WTC11 (cell line): Measurements from ENCODE around the gene IPCEF1. TPM values are rescaled to one million over a fixed set of nuclear protein-coding genes. Genes with fewer than 3 reads are reported as not detected.

Experiments
- ATAC-seq: fragments of 200-7000 bp; cut with Tn5 transposase; 2 replicates; pipeline ENCODE4 v1.10.0; 2021; ENCODE audit warnings: mild to moderate bottlenecking, moderate library complexity
- CTCF ChIA-PET: fragments of 300-600 bp; sonication (Branson Sonifier 250); formaldehyde crosslinking; loops from one replicate; lab custom pipeline; 2021; ENCODE audit warnings: antibody characterized with exemption; lab: Charles Lee
- POLR2A ChIA-PET: fragments of 350-600 bp; sonication (Branson Sonifier 250); formaldehyde crosslinking; loops from one replicate; lab custom pipeline; 2021; ENCODE audit warnings: antibody characterized with exemption; lab: Charles Lee
- DNase-seq: peaks from one replicate; pipeline ENCODE4 v3.0.0; 2021; ENCODE audit warnings: low spot score
- H3K27ac Mint-ChIP-seq: 2 replicates; pipeline ENCODE4 v1.8.0; 2021; ENCODE audit warnings: mixed read lengths
- H3K27me3 Mint-ChIP-seq: 2 replicates; pipeline ENCODE4 v1.8.0; 2021; ENCODE audit warnings: low read depth, mild to moderate bottlenecking, moderate library complexity, mixed read lengths
- H3K36me3 Mint-ChIP-seq: 2 replicates; pipeline ENCODE4 v1.8.0; 2021; ENCODE audit warnings: mixed read lengths
- H3K4me1 Mint-ChIP-seq: 2 replicates; pipeline ENCODE4 v1.8.0; 2022; ENCODE audit warnings: mixed read lengths
- H3K4me3 Mint-ChIP-seq: 2 replicates; pipeline ENCODE4 v1.8.0; 2021; ENCODE audit warnings: mild to moderate bottlenecking, moderate library complexity, mixed read lengths
- H3K9me3 Mint-ChIP-seq: 2 replicates; pipeline ENCODE4 v1.8.0; 2021; ENCODE audit warnings: mixed read lengths
- ATF2 ChIP-seq: sonication (generic); formaldehyde crosslinking; IDR thresholded peaks from 2 replicates; pipeline ENCODE4 v1.8.1; 2022; ENCODE audit warnings: low read depth, missing genetic modification reagents, borderline replicate concordance
- ATF3 ChIP-seq: sonication (generic); formaldehyde crosslinking; conservative IDR thresholded peaks from 2 replicates; pipeline ENCODE4 v1.8.1; 2022; ENCODE audit warnings: mild to moderate bottlenecking, missing genetic modification reagents
- CDX4 ChIP-seq: fragments of 250-450 bp; sonication (Bioruptor Pico); IDR thresholded peaks from 2 replicates; pipeline ENCODE4 v1.9.0; 2021; ENCODE audit warnings: moderate library complexity, mild to moderate bottlenecking, inconsistent platforms, borderline replicate concordance
- ERG ChIP-seq: fragments of 250-450 bp; sonication (Bioruptor Pico); IDR thresholded peaks from 2 replicates; pipeline ENCODE4 v1.8.0; 2021; ENCODE audit warnings: mild to moderate bottlenecking
- JUN ChIP-seq: sonication (generic); formaldehyde crosslinking; IDR thresholded peaks from 2 replicates; pipeline ENCODE4 v1.8.0; 2023; ENCODE audit warnings: mild to moderate bottlenecking, missing genetic modification reagents
- MAX ChIP-seq: sonication (generic); formaldehyde crosslinking; IDR thresholded peaks from 2 replicates; pipeline ENCODE4 v1.8.0; 2022; ENCODE audit warnings: mild to moderate bottlenecking, missing genetic modification reagents
- MXD4 ChIP-seq: fragments of 250-450 bp; sonication (Bioruptor Pico); IDR thresholded peaks from 2 replicates; pipeline ENCODE4 v1.8.0; 2021; ENCODE audit warnings: mild to moderate bottlenecking, moderate library complexity, borderline replicate concordance
- NFE2L1 ChIP-seq: sonication (generic); formaldehyde crosslinking; IDR thresholded peaks from 2 replicates; pipeline ENCODE4 v1.8.1; 2023; ENCODE audit warnings: missing genetic modification reagents
- NR2C2 ChIP-seq: sonication (generic); formaldehyde crosslinking; IDR thresholded peaks from 2 replicates; pipeline ENCODE4 v1.8.0; 2022; ENCODE audit warnings: mild to moderate bottlenecking, missing genetic modification reagents
- PRDM15 ChIP-seq: sonication (generic); formaldehyde crosslinking; IDR thresholded peaks from 2 replicates; pipeline ENCODE4 v1.8.0; 2022; ENCODE audit warnings: missing genetic modification reagents
- PREB ChIP-seq: sonication (generic); formaldehyde crosslinking; IDR thresholded peaks from 2 replicates; pipeline ENCODE4 v1.8.1; 2022; ENCODE audit warnings: mild to moderate bottlenecking, missing genetic modification reagents, moderate library complexity, borderline replicate concordance
- SMAD3 ChIP-seq: sonication (generic); formaldehyde crosslinking; IDR thresholded peaks from 2 replicates; pipeline ENCODE4 v1.8.0; 2022; ENCODE audit warnings: missing genetic modification reagents, mild to moderate bottlenecking, borderline replicate concordance
- TCF7 ChIP-seq: sonication (generic); formaldehyde crosslinking; IDR thresholded peaks from 2 replicates; pipeline ENCODE4 v1.8.0; 2022; ENCODE audit warnings: mild to moderate bottlenecking, low read depth, missing genetic modification reagents, moderate library complexity
- USF2 ChIP-seq: sonication (generic); formaldehyde crosslinking; IDR thresholded peaks from 2 replicates; pipeline ENCODE4 v1.8.1; 2023; ENCODE audit warnings: mild to moderate bottlenecking, missing genetic modification reagents, moderate library complexity
- ZBTB21 ChIP-seq: sonication (generic); formaldehyde crosslinking; IDR thresholded peaks from 2 replicates; pipeline ENCODE4 v1.8.1; 2023; ENCODE audit warnings: mild to moderate bottlenecking, missing genetic modification reagents, borderline replicate concordance
- ZNF425 ChIP-seq: fragments of 250-450 bp; sonication (Bioruptor Pico); conservative IDR thresholded peaks from 2 replicates; pipeline ENCODE4 v1.9.0; 2021; ENCODE audit warnings: mild to moderate bottlenecking
- ZNF671 ChIP-seq: fragments of 250-450 bp; sonication (Bioruptor Pico); IDR thresholded peaks from 2 replicates; pipeline ENCODE4 v1.8.0; 2021; ENCODE audit warnings: mild to moderate bottlenecking
- total RNA-seq: library from RNA; stranded (reverse); gene quantifications from 3 replicates; pipeline ENCODE4 v1.2.3, GENCODE V29; 2021

Gene IPCEF1
- total RNA-seq, 1 experiment from 2014 or later = 1.3 TPM

- no peak for TF ChIP-seq CDX4 (CRISPR knock-in tag)
- no peak for TF ChIP-seq MXD4 (CRISPR knock-in tag)
- no peak for TF ChIP-seq ATF2 (CRISPR knock-in tag)
- no peak for TF ChIP-seq ZNF671 (CRISPR knock-in tag)
- TF ChIP-seq NR2C2 (CRISPR knock-in tag) = no peak
- no peak for TF ChIP-seq ATF3
- TF ChIP-seq ERG = no peak
Measured at GRCh38 chr6:154406301-154406700, 49.7 kb upstream of the IPCEF1 start (continued).

- Mint-ChIP-seq H3K27me3 (no peaks in the 10 kb centered on the region), H3K36me3 (peaks cover 17% of the 10 kb centered on the region), H3K4me3 (no peak overlapping the region), H3K27ac (no peak overlapping the region), H3K9me3 (peaks cover 8% of the 10 kb centered on the region), H3K4me1 (peaks cover 4% of the 10 kb centered on the region; the same call in 1 of the 2 replicates)
- no peak for ATAC-seq
- TF ChIP-seq ZNF425 (CRISPR knock-in tag) (no peak), PREB (CRISPR knock-in tag) (no peak), MAX (CRISPR knock-in tag) (no peak)
- ChIA-PET CTCF (interaction anchor here (0.6 kb wide), 1 partner anchor 492 kb away, joined by 3 read pairs; no protein-coding TSS in a partner anchor), POLR2A (no interaction called here)
- no peak for DNase-seq
Measured at GRCh38 chr6:154404791-154405400, 48.3 kb upstream of the IPCEF1 start.

- no peak for DNase-seq
- ChIA-PET POLR2A (no interaction called here), CTCF (interaction anchor here (0.9 kb wide), 1 partner anchor 262 kb away, joined by 3 read pairs; no protein-coding TSS in a partner anchor)
- no peaks in the 10 kb centered on the region for H3K27me3 Mint-ChIP-seq
- H3K9me3 Mint-ChIP-seq = peaks cover 8% of the 10 kb centered on the region
- H3K36me3 Mint-ChIP-seq = peaks cover 16% of the 10 kb centered on the region
- no peak for ATAC-seq
- no peak overlapping the region for H3K4me3 Mint-ChIP-seq
- H3K27ac Mint-ChIP-seq = no peak overlapping the region
- H3K4me1 Mint-ChIP-seq = peaks cover 10% of the 10 kb centered on the region
- TF ChIP-seq PRDM15 (CRISPR knock-in tag) = no peak
- no peak for TF ChIP-seq ZBTB21 (CRISPR knock-in tag)
- no peak for TF ChIP-seq USF2 (CRISPR knock-in tag)
- TF ChIP-seq JUN (CRISPR knock-in tag) = no peak
- no peak for TF ChIP-seq SMAD3
- TF ChIP-seq TCF7 = no peak
- TF ChIP-seq NFE2L1 (CRISPR knock-in tag) = no peak
- TF ChIP-seq PREB (CRISPR knock-in tag) = no peak
Measured at GRCh38 chr6:154403788-154404187, 47.2 kb upstream of the IPCEF1 start.
